Stimulated activated CD4-positive, alpha-beta T cell treated with anti-CD3 and anti-CD28 coated beads, Interleukin-12 subunit alpha, Interleukin-12 subunit beta, amount 100 ng/mL, for 48 hours (primary cell): Measurements from ENCODE around the gene TEX36.
"Not testable (repeated sequence)": the region's sequence is repeated elsewhere in the genome, so short reads cannot be mapped to it uniquely, and the experiment has no call there.

Experiments
- DNase-seq, 3 donors: peaks; one replicate each; pipeline ENCODE4 v3.0.0-alpha.2; 2020; ENCODE audit warnings: low read depth in 2 of 3, low spot score in 1 of 3

The TEX36 gene

DNA sequence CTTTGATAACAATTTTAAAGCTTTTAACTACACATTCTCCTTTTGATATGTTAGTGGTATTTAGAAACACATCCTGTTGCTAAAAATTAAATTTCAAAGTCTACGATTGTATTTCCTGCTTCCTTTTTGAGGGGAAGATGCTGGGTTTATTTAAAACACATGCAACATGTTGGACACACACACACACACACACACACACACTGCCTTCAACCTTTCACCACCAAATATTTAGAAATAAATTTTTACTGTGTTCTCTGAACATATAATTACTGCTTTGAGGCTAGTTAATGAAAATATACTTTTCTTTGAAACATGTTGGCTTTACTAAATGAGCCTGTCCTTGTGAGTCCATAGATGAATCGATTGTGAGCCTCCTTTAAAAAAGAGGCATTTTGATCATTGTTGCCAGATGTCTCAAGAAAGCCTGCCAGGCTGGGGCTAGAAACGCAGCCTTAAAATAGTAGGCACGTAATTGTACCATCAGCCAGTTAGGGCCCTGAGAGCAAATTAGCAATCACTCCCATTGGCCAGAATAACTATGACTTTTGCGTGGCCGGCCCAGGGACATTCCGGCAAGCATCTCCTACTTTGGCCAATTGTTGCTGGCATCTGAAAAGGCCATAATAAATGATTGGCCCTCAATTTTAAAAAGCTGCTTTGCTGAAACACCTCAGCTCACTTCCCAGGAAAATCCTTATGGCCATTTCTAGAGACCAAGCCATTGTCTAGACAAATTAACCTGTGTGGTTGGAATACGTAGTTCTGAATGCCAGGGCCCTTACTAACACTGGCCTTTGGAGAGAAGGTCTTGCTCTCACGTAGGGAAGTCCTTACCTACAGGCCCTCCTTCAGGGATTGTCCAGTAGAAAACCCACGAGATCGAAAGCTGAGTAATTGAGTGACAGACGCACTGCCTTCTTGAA, 9.9 kb upstream of the TEX36 start:
- DNase-seq = no peak

GRCh38 chr10:125692196-125692595, 9.2 kb upstream of the TEX36 start:
- no peak for DNase-seq

GRCh38 chr10:125691160-125691981, 8.4 kb upstream of the TEX36 start:
- no peak for DNase-seq

- DNase-seq = no peak
Measured at GRCh38 chr10:125689955-125690569, 7.1 kb upstream of the TEX36 start.

DNA sequence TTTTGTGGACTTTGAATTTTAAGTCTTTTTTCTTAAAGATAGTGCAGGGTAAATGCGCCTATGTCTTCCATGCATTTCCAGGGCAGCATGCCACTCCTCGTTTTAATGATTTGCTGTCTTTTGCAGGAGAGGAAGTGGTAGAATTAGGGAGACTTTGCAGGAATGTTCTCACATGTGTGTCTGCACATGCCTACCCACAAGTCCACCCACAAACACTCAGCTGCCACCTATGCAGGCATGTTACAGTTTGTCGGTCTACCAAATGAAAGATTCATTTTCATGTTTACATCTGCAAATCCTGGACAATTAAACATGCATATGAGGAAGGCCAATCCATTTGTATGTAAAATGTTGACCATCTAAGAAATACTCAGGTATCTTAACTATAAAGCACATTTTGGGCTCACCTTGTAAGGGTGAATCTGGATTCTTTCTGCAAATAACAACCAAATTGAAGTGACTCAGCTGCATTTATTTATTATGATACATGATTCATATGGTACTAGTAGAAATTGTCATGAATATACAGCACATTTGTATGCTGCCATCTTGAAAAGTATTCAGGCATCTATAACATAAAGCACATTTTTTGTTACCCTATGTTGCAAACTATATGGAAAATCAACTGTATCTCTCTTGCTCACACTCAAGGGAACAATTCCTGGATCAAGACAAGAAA, 4.7 kb upstream of the TEX36 start:
- DNase-seq = no peak

- DNase-seq = no peak
Measured at GRCh38 chr10:125684581-125684980, 1.6 kb upstream of the TEX36 start.

DNA sequence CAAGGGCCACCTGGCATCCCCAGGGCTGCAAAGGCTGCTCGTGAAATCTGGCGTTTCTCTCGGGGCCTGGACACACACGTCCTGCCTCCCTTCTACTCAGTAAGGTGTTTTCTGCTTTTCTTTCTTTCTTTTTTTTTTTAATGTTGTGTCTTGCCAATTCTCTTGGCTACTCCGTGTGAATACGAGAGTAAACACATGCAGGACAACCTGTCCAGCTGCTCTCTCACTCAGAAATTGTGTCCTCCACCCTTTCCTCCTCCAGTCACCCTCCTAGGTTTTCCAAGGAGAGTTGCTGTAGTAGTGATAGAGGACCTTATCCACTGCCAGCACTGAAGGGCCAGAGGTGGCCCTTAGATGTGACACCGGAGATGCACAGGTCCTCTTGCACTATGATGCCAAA, 858 bp upstream of the TEX36 start:
- DNase-seq = no peak

GRCh38 chr10:125679436-125679835, 3.5 kb downstream of the TEX36 start:
- no peak for DNase-seq

DNA sequence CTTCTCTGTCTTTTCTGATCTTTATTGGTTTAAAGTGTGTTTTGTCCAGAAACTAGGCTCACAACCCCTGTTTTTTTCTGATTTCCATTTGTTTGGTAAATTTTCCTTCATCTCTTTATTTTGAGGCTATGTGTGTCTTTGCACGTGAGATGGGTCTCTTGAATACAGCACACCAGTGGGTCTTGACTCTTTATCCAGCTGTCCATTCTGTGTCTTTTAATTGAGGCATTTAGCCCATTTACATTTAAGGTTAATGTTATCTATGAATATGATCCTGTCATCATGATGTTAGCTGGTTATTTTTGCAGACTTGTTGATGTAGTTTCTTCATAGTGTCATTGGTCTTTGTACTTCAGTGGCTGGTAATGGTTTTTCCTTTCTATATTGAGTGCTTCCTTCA, 10.1 kb downstream of the TEX36 start:
- DNase-seq = no peak

GRCh38 chr10:125662584-125662983, 20.4 kb downstream of the TEX36 start:
- no peak for DNase-seq

GRCh38 chr10:125661941-125662515, 20.9 kb downstream of the TEX36 start:
- DNase-seq = no peak

DNA sequence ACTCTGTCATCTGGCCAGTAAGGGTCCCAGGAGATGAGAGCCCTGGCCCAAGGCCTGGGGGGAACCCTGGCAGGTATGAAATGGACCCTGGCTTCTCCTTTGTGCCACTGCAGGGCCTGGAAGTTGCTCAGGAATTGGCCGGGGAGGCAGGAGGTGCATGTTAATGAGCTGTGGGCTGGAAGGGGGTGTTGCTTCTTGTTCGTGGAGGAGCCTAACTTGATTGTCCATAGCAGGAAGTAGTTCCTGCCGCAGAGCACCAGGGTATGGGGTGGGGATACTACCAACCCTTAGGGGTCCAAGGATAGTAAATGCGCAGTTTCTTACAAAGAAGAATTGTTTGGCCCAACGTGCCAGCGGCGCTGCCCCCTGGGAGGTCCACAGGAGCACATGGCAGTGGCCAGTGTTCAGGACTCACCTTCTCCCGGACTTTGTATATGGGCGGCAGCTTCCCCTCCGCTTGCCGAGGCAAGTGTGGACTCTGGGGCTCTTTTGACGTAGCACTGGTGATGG, 21.5 kb downstream of the TEX36 start:
- no peak for DNase-seq

DNA sequence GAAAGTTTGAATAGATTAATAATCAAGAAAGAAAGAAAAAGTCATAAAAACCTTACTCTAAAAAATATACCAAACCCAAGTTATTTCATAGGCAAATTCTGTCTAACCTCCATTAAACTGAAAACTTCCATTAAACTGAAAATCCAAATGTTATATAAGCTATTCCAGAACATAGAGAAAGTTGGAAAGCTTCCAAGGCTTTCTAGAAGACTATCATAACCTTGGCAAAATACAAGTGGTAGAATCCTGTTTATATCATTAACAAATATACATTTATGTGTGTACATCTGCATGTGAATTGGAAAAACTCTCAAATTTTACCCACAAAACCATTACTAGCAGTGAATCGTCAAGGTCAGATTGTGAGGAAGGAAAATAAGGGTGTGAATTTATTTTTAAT, 23.9 kb downstream of the TEX36 start:
- DNase-seq = no peak

- no peak for DNase-seq
Measured at GRCh38 chr10:125656523-125656922, 26.4 kb downstream of the TEX36 start.

DNA sequence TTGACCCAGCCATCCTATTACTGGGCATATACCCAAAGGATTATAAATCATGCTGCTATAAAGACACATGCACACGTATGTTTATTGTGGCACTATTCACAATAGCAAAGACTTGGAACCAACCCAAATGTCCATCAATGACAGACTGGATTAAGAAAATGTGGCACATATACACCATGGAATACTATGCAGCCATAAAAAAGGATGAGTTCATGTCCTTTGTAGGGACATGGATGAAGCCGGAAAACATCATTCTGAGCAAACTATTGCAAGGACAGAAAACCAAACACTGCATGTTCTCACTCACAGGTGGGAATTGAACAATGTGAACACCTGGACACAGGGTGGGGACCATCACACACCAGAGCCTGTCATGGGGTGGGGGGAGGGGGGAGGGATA, 29.9 kb downstream of the TEX36 start:
- not testable (repeated sequence) for DNase-seq

- DNase-seq = no peak
Measured at GRCh38 chr10:125646311-125646710, 36.7 kb downstream of the TEX36 start.

DNA sequence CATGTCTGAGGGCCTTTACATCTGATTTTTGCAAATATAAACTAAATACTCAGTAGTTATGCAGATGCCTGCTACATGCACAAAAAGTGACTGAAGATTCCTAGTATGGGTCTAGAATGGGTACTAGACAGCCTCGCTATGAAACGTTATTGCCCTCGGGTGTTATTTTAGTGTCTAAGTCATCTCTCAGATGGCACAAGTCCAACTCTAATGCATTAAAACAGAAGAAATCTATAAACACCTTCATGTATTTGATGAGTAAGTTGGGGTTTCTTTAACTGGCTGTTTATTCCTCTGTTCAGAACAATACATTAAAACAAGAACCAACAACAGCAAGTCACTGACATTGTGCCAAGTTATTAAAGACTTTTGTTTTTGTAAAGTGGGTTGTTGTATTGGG, 41.6 kb downstream of the TEX36 start:
- DNase-seq = no peak

GRCh38 chr10:125640653-125641052, 42.3 kb downstream of the TEX36 start:
- no peak for DNase-seq

- no peak for DNase-seq
Measured at GRCh38 chr10:125639846-125640245, 43.1 kb downstream of the TEX36 start.

DNA sequence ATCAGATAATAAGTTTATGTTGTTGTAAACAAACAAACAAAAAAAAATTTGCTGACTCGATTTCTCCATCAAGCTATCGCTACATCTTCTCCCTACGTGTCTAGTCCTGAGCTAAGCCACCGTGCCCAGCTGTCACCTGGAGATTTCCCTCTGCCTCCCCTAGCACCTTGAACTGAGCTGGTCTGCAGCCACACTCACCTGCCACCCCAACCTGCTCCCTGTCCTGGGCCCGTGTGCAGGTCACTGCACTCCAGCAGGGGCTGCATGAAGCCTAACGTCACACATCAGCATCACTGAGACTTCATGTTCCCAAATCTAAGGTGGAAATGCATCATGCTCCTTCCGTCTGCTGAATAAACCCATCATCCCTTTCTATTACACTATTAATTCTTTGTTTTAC, 44.4 kb downstream of the TEX36 start:
- DNase-seq = no peak

DNA sequence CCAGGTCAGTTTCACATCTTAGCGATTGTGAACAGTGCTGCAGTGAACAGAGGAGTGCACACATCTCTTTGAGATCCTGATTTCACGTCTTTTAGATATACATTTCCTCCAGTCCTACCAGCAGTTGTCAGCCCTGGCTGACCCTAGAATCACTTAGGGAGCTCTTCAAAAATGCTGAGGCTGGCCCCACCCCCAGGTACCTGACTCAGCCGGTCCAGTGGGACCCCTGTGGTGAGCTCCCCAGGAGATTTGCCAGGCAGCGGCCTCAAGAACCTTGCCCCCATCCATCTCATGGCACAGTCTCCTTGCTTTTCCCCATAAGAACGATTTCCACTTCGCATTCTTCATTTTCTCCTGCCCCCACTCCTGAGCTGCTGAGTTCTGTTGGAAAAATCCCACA, 45.5 kb downstream of the TEX36 start:
- DNase-seq = no peak
